Suppressor macrophage treated with lipopolysaccharide for 4 hours (primary cell): Measurements from ENCODE around the gene KLHL3.

Experiments used
- DNase-seq: peaks from one replicate; pipeline ENCODE4 v3.0.0-alpha.2; 2020

Gene KLHL3

DNA sequence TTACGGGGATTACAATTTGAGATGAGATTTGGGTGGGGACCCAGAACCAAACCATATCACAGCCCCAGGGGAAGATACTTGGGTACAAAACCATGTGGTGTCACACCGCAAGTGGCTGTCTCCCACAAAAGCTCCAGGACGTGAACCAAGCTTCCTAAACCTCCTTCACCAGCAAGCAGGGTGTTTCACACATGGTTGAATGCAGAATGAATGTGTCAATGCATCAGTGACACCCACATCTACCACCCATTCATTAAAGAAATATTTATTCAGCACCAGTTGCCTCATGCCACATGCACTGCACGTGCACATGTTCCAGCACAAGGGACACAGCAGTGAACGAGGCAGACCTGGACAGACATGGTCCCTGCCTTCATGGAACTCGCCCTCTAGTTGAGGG lies 165.8 kb downstream of the KLHL3 start:
- no peak for DNase-seq
